Measurements from ENCODE around the gene FMNL3.
"Not testable (repeated sequence)": the region's sequence is repeated elsewhere in the genome, so short reads cannot be mapped to it uniquely, and the experiment has no call there.

Gene FMNL3

DNA sequence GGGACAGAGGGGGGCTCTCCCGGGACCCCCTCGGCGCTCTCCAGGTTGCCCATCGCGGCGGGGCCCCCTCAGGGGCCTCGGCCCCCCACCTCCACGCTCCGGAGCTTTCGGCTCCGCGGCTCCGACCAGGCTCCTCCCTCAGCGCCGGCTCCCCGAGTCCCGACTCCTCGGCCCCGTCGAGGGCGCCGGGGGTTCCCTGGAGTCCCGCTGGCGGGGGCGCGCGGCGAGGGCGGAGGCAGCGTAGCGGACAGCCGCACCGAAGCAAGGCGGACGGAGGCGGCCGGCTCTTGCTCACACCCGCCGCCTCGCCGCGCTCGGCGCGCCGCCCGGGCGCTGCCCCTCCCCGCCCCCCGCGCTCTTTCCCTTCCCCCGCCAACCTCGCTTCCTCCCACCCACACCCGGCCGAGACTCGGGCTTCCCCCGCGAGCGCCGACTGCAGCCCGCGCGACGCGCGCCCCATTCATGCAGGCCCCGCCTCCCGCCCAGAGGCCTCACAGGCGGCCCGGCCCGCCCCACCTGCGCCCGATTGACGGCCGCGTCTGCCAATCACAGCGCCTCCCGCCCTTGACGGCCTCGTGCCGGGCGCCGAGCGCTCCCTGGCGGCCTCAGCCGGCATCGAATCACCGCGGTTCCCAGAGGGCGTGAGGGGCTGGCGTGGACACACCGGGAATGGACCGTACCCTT, at the start of gene FMNL3:
Gene FMNL3, minus strand, starts transcription at position 278 of the 684 bp plus-strand sequence. Its CDS starts 225 bp downstream, at position 53.
- DNase-seq (peak; percentile 100), ATAC-seq (peak; percentile 92)

GRCh38 chr12:49750996-49751393, 43.8 kb upstream of the FMNL3 start:
- no peak for DNase-seq

GRCh38 chr12:49750027-49750995, 43.1 kb upstream of the FMNL3 start:
- ATAC-seq = peak; percentile 93
- DNase-seq = peak; percentile 57

More at GRCh38 chr12:49750996-49751393, 43.8 kb upstream of the FMNL3 start:
- ATAC-seq = no peak

DNA sequence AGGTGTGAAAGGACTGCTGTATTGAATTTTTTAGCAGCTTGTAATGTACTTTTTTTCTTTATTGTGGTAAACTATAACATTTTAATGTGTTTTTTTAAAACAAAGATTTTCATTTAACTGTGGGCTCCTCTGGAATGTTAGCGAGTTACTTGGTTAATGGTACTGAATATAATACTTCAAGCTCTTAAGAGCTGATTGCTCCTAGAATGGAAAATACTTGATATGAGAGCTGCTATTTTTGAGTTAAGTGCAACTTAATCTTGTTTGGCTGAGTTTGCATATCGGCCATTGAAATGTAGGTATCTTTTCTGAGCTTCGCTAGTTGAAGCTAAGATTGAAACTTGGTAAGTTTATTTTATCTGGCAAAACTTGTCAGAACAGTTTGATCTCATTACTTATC, 41.6 kb upstream of the FMNL3 start:
- no peak for DNase-seq
- no peak for ATAC-seq

GRCh38 chr12:49748306-49748705, 41.1 kb upstream of the FMNL3 start:
- DNase-seq (no peak), ATAC-seq (no peak)

DNA sequence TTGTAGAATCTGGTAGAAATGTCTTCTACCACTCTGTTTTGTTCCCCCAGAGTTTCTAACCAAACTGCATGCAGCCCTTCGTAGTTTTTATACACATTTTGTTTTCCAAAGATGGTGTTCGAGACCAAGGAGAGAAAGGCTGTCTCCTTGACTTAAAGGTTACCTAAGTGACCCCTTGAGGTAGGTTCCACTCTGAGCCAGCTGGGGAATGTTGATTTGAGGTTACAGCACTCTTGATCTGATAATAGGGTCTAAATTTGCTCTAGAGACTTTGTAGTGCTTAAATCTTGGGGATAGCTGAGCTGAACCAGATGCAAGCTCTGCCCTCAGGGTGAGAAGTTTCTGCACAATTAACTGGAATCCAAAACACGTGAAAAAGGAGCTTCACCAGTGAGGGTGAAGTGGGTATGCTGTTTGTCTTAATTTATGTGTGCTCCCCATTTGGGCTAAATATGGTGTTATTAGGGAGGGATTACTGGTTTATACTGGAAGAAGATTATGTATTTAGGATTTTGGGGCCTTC, 37.2 kb upstream of the FMNL3 start:
- ATAC-seq = no peak
- DNase-seq = no peak

DNA sequence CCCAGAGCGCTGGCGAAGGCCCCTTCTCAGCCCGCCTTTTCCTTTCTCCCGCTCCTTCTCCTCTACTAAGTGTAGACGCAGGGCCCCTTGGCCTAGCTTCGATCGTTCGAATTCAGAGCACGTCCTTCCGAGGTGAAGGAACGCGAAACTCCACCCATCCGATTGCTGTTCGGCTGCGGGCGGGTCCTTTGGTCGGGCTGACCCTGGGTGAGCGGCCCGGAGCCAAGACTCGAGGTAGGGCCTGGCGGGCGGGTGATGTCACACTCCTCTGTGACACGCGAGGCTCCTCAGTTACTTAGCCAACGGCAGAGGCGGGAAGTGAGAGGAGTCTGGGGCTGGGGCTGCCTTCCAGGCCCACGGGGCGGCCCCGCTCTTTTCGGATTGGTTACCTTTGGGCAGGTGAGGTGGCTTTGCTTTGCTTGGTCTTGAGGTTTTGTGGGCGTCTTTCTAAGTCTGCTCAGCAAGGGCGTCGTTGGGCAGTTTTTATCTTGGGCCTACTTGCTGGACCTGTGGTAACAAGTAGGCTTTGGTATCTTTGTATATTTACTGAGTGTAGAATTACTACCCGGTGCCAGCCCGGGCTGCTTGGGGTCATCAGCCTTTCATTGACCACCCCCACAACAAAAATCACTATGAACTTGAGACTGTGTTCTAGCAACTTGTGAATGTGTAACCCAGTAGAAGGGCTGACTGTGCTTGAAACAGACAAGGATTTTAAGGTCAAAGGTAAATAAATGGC, 34.8 kb upstream of the FMNL3 start:
- DNase-seq (peak; percentile 89), ATAC-seq (peak; percentile 82)

- peak; percentile 96 for ATAC-seq
- peak; percentile 98 for DNase-seq
Observed at GRCh38 chr12:49740930-49741881, 34.0 kb upstream of the FMNL3 start, which contains the start of gene TMBIM6. TSS of gene TMBIM6 (plus strand) at chr12:49741557. CDS start at chr12:49752494, 10,937 bp downstream.

DNA sequence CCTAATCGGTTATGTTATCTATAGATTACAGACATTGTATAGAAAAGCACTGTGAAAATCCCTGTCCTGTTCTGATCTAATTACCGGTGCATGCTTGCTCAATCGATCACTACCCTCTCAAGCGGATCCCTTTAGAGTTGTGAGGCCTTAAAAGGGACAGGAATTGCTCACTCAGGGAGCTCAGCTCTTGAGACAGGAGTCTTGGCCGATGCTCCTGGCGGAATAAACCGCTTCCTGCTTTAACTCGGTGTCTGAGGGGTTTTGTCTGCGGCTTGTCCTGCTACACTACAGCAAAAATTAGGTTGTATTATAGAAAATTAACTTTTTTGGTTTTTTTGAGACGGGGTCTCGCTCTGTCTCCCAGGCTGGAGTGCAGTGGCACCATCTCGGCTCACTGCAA, 33.1 kb upstream of the FMNL3 start:
- not testable (repeated sequence) for ATAC-seq, DNase-seq

DNA sequence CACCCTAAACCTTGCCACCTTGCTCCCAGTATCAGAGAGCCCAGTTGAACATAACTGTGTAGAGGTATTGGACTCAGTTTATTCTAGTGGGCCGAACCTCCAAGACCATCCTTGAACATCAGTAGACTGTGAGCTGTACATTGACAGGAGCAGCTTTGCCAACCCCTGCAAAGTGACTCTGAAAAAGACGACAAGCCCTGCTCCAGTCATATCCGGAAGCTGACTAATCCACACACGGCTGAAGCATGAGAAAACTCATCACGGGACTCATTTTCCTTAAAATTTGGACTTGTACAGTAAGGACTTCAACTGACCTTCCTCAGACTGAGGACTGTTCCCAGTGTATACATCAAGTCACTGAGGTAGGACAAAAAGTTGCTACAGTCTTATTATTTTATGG, 31.5 kb upstream of the FMNL3 start:
- ATAC-seq, DNase-seq: not testable (repeated sequence)

- not testable (repeated sequence) for DNase-seq, ATAC-seq
Observed at GRCh38 chr12:49734900-49735299, 27.7 kb upstream of the FMNL3 start.

DNA sequence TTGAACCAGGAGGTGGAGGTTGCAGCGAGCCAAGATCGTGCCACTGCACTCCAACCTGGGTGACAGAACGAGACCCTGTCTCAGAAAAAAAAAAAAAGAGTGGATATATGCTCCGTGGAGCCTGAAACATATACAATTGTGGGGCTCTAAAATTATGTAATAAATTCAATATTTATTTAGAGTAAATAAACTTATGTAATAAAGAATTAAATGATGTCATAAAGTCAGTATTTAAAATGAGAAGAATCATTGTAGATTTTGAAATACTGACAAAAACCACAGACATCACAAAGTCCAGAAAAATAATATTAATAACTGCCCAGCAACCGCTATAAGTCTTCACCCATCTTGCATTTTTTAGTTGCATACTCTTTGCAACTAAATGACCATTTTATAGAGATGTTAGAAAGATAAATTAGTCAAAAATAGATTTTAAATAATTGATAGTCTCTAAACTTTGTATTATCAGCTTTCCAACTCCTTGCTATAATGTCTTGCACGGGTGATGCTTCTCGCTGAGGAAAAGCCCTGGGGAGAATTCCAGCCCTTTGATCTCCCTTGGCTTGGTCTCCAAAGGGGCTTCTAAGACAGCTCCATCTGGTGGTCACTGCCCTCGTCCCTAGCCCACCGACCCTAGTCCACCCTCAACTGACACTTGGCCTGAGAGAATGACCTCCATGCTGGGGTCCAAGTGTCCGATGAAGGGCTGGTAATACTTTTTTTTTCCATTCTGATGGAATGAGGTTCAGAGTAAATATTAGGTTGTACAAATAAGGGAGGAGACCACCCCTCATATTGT, 26.2 kb upstream of the FMNL3 start:
- ATAC-seq (no peak), DNase-seq (no peak)

GRCh38 chr12:49730568-49731101, 23.4 kb upstream of the FMNL3 start:
- DNase-seq (no peak), ATAC-seq (no peak)

GRCh38 chr12:49730050-49730449, 22.8 kb upstream of the FMNL3 start:
- no peak for ATAC-seq
- no peak for DNase-seq

DNA sequence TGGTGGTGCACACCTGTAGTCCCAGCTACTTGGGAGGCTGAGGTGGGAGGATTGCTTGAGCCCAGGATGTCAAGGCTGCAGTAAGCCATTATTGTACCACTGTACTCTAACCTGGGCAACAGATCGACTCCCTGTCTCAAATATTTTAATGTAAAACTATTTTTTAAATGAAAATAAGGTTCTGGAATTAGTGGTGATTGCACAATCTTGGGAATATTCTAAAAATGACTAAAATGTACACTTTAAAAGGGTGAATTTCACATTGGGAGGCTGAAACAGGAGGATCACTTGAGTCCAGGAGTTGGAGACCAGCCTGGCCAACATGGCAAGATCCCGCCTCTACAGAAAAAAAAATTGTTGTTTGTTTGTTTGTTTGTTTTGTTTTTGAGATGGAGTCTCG, 21.2 kb upstream of the FMNL3 start:
- ATAC-seq (no peak), DNase-seq (no peak)

- not testable (repeated sequence) for DNase-seq, ATAC-seq
Observed at GRCh38 chr12:49721355-49721754, 14.2 kb upstream of the FMNL3 start.

GRCh38 chr12:49720214-49720613, 13.0 kb upstream of the FMNL3 start:
- DNase-seq (no peak), ATAC-seq (no peak)

DNA sequence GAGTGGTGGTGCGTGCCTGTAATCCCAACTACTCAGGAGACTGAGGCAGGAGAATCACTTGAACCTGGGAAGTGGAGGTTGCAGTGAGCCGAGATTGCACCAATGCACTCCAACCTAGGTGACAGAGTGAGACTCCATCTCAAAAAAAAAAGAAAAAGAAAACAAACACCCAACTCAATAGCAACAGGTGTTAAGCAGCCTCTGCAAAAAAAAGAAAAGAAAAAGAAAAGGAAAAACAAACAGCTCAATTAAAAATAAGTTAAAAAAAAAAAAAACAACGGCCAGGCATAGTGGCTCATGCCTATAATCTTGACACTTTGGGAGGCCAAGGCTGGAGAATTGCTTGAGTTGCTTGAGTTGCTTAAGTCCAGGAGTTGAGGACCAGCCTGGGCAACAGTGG, 10.6 kb upstream of the FMNL3 start:
- DNase-seq, ATAC-seq: not testable (repeated sequence)

- ATAC-seq (no peak), DNase-seq (no peak)
Observed at GRCh38 chr12:49716553-49716952, 9.3 kb upstream of the FMNL3 start.

- ATAC-seq = not testable (repeated sequence)
Observed at GRCh38 chr12:49713952-49714351, 6.7 kb upstream of the FMNL3 start.

More at GRCh38 chr12:49713952-49714351, 6.7 kb upstream of the FMNL3 start:
- not testable (repeated sequence) for DNase-seq

All from stimulated activated naive CD8-positive, alpha-beta T cell treated with anti-CD3 and anti-CD28 coated beads, Interleukin-15, Interleukin-2, amounts not matched to agents 100 U/mL and 50 U/mL, for 24 hours (primary cell).